ENCODE measurements around the gene CTDSP1.

The CTDSP1 gene, protein sequence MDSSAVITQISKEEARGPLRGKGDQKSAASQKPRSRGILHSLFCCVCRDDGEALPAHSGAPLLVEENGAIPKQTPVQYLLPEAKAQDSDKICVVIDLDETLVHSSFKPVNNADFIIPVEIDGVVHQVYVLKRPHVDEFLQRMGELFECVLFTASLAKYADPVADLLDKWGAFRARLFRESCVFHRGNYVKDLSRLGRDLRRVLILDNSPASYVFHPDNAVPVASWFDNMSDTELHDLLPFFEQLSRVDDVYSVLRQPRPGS

DNA sequence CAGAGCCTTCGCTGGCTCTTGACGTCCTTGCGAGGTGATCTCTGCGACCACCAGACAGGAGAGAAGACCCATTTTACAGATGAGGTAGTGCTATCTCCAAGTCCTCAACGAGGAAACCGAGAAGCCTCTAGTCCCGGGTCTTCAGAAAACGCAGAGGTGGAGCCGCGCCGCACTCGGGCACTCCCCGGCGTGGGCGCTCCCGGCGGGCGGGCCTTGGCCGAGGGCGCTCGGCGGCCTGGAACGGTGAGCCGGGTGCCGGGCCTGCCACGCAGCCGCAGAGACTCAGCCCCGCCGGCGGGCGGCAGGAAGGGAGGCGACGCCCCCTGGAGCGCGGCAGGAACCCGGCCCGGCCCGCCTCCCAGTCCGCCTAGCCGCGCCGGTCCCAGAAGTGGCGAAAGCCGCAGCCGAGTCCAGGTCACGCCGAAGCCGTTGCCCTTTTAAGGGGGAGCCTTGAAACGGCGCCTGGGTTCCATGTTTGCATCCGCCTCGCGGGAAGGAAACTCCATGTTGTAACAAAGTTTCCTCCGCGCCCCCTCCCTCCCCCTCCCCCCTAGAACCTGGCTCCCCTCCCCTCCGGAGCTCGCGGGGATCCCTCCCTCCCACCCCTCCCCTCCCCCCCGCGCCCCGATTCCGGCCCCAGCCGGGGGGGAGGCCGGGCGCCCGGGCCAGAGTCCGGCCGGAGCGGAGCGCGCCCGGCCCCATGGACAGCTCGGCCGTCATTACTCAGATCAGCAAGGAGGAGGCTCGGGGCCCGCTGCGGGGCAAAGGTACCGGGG, at the start of gene CTDSP1:
TSS of gene CTDSP1 (plus strand) at position 478 of the 776 bp plus-strand sequence. CDS start at position 701, 223 bp downstream.
- DNase-seq (ENCODE audit: low spot score): peak; percentile 96

DNA sequence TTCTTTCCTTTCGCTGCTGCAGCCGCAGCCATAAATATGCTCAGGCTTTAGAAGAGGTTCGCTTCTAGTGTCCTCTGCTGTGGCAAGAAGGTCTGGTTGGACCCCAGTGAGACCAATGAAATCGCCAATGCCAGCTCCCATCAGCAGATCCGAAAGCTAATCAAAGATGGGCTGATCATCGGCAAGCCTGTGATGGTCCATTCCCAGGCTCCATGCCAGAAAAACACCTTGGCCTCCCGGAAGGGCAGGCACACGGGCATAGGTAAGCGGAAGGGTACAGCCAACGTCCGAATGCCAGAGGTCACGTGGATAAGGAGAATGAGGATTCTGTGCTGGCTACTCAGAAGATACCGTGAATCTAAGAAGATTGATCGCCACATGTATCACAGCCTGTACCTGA, 45.6 kb upstream of the CTDSP1 start:
- no peak for DNase-seq (ENCODE audit: low spot score)

DNA sequence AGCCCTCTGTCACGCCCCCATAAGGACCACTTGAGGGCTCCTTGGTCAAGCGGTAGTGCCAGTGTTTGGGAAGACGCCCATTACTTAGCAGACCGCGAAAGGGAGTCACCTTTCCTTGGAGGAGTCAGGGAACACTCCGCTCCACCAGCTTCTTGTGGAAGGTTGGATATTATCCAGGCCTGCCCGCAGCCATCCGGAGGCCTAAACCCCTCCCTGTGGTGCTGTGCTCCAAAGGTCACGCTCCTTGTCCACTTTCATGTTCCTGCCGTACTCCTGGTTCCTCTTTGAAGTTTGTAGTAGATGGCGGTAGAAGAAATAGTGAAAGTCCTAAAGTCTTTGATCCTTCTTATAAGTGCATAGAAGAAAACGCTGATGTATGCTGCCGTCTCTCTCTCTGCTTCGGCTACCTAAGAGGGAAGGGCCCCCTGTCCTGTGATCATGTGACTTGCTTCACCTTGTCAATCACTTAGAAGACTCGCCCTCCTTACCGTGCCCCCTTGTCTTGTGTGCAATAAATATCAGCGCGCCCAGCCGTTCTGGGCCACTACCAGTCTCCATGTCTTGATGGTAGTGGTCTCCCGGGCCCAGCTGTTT, 44.7 kb upstream of the CTDSP1 start:
- no peak for DNase-seq (ENCODE audit: low spot score)

DNA sequence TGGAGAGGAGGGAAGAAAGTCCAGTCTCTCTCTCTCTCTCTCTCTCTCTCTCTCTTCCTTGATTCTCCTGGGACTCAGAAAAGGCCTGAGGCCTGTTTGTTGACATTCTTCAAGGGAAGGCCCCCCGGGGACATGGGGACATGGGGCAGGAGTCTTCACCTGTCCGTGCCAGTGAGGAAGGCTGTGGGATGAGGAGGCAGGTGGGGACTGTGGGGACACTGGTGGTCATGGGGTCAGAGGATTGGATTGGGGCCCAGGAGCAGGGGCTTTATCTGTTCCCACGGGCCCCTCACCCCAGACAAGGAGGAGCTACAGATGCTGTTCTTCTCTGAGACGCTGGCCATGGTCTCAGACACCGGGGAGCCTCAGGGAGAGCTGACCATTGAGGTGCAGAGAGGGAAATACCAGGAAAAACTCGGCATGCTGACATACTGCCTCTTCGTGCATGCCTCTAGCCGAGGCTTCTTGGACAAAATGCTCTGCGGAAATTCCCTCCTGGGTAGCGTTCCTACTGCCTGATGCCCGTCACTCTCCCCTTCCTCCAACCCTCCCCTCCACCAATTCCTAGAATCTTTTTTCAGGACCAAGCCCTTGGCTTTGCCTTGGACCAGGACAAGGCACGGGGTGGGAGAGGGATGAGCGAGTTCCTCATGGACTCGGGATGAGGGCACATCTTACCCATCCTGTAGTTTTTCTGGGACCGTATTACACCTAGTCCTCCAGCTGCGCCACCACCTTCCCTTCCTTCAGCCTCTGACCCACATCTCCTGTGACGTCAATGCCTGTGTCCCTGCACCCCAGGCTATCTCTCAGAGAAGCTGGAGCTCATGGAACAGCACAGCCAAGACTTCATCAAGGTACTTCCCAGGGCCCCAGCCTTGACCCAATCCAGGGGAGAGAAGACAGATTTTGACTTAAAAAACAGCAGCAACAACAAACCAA, 42.2 kb upstream of the CTDSP1 start:
- peak; percentile 14 for DNase-seq (ENCODE audit: low spot score)

DNA sequence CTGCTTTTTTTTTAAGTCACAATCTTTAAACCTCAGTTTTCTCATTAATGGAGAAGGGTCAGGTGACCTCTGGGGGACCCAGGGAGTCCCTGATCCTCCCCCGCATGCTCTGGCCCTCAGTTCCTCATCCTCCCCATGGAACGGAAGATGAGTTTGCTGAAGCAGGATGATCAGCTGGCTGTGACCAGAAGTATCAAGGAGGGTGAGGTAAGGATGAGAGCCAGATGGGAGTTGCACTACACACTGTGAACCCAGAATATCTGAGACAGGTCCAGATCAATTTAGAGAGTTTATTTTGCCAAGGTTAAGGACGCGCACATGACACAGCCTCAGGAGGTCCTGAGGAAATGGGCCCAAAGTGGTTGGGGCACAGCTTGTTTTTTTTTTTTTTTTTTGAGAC, 39.2 kb upstream of the CTDSP1 start:
- DNase-seq (ENCODE audit: low spot score): no peak

DNA sequence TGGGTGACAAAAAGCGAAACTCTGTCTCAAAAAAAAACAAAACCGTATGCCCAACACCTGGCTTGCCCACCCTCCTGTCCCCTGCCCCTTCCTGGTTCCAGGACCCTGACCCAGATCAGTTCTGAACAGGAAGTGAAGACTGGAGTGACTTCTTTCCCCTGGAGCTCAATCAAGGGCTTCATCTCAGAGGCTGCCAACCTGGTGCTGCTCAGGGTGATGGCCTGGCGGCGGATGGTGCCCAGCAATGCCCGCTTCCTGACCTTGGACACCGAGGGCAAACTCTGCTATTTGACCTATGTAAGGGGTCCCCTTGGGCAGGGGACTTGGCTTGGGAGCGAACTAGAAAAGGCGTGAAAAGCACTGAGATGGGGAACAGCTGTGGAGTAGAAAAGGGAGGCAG, 37.1 kb upstream of the CTDSP1 start:
- DNase-seq (ENCODE audit: low spot score): peak; percentile 2

DNA sequence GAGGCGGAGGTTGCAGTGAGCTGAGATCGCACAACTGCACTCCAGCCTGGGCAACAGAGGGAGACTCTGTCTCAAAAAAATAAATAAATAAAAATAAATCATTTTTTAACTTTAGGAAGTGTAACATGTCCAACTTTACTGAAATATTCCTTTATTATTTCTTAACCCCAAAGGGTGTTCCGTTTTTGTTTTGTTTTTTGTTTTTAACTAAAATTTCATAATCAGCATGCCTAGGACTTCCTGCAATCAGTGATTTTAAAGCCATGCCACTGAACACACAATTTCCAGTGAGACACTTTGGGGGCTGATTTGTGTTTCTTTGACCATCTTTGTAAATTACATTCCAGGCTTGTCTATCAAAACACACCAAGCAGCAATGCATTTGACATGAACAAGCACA, 35.9 kb upstream of the CTDSP1 start:
- no peak for DNase-seq (ENCODE audit: low spot score)

DNA sequence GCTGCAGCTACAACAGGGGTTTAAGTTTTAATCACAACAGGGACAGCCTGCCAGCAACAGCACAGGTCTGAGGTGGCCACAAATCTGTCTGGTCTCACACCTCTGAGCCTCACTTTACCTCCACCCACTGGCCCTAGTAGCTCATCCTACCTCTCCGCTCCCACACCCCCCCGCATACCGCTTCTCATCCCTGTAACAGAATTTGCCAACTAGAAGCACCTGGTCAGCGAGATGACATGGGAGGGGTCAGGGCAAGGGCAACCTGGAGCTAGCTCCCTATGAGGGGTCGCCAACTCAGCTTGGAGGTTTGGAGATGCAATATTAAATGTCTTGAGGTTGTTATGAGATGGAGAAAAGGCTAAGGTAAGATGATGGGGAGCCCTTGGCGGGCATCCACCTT, 35.5 kb upstream of the CTDSP1 start:
- DNase-seq (ENCODE audit: low spot score): peak; percentile 5

DNA sequence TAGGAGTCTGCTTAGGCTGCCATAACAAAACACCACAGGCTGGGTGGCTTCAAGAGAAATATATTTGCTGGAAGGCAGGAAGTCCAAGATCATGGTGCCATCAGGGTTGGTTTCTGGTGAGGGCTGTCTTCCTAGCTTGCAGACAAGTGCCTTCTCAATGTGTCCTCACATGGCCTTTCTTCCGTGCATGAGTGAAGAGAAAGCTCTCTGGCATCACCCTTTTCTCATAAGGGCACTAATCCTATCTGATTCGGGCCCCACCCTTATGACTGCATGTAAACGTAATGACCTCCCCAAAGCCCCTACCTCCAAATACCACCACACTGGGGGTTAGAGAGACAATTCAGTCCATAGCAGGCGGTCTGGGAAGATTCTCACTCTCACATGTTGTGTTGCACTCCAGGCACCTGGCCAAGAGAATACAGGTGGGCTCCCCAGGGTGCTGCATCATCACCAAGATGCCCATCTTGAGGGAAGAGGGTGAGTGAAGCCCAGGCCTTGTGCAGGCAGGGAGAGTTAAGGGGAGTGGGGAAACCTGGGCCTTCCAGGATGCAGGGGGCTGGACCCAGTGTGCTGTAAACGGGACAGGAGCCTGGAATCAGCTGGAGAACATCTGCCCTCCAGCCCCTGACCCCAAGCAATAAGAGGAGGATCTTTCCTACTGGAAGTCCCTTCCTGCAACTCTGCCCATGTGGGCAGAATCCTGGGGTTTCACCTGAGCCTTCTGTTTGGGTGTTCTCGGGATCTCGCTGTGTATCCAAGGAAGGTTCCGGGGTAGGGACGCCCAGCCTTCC, 32.9 kb upstream of the CTDSP1 start:
- peak; percentile 7 for DNase-seq (ENCODE audit: low spot score)

DNA sequence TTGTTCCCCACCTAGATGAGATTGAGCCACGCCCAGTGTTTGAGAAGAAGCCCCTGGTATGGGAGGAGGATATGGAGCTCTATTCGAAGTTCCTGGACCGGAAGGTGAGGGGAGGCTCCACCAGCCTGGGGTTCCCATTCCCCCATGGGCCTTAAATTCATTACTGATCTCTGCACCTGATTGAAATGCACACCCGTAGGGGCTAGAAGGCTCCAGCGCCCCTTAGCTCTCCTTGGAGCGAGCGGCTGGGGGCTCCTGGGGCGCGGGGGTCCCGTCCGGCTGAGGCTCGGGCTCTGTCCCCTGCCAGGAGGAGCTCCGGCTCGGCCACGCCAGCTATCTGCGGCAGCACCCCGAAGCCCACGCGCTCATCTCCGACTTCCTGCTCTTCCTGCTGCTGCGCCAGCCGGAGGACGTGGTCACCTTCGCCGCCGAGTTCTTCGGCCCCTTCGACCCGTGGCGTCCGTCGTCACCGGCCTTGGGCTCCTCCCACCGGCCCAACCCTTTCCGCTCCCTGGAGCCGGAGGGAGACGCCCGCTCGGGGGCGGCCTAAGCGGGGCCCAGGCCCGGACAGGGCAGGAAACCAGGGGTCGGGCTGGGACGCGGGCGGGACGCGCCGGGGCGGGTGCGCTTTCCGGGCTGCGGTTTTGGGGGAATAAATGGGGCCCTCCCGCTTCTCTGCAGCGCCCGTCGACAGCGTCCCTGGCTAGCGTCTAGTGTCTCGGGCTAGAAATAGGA, 32.1 kb upstream of the CTDSP1 start:
- peak; percentile 93 for DNase-seq (ENCODE audit: low spot score)

DNA sequence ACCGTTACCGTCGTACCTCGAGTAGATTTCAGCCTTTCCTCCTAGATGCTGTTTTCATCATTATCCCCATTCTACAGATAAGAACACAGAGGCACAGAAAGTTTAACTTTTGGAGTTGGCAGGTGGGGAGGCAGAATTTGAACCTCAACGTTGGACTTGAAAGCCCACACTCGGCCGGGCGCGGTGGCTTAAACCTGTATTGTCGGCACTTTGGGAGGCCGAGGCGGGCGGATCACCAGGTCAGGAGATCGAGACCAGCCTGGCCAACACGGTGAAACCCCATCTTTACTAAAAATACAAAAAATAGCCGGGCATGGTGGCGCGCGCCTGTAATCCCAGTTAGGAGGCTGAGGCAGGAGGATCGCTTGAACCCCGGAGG, 31.5 kb upstream of the CTDSP1 start:
- DNase-seq (ENCODE audit: low spot score): no peak

DNA sequence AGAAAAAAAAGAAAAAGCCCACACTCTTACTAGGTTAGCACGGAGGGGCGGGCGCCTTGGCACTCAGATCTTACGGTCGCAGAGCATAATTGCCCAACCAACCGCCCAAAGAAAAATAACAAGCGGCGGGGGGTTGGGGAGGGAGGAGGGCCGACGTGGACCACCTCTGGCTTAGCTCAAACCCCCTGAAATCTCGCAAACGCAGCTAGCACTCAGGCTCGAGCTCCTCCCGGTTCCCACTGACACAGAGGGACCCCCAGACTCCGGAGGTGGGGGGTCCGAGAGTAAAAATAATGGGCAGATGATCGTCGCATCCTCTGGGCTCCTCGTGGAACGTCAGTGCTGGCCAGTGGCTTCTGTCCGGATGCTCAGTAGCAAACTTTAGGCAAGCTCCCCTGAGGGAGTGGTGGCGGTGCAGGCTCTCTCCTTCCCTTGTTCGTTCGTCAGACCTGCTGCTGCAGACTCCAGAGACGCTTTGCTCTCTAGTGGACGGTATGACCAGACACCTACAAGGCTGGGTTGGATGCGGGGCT, 31.0 kb upstream of the CTDSP1 start:
- peak; percentile 43 for DNase-seq (ENCODE audit: low spot score)

DNA sequence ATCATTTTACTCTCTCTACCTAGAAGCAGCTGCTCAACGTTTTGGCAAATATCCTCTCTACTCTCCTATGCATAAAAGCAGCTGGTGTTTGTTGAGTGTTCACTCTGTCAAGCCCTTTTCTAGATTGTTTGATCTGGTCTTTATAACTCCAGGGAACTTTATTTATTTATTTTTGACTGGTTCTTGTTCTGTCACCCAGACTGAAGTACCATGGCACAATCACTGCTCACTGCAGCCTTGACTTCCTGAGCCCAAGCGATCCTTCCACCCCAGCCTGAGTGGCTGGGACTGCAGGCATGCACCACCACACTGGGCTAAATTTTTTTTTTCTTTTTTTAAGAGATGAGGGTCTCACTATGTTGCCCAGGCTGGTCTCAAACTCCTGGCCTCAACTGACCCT, 30.3 kb upstream of the CTDSP1 start:
- DNase-seq (ENCODE audit: low spot score): no peak

DNA sequence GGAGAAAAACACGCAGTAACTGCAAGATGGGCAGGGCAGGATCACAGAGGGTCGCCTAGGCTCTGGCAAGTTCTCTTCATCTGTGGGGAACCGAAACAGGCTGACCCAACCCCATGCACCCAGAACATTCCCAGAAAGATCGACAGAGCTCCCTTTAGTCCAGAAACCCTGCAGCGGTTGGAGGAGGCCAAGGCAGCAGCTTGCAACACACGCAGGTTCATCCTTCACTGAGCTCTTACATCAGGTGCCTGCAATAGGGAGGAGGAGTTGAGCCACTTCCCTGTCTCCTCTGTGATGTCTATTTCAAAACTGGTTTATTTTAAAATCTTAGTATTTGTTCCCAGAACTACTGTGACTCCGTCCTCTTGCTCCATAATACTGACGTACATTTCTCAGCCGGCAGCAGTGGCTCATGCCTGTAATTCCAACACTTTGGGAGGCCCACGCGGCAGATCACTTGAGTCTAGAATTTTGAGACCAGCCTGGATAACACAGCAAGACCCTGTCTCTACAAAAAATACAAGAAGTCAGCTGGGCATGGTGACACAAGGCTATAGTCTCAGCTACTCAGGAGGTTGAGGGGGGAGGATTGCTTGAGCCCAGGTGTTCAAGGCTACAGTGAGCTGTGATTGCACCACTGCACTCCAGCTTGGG, 29.1 kb upstream of the CTDSP1 start:
- peak; percentile 35 for DNase-seq (ENCODE audit: low spot score)

DNA sequence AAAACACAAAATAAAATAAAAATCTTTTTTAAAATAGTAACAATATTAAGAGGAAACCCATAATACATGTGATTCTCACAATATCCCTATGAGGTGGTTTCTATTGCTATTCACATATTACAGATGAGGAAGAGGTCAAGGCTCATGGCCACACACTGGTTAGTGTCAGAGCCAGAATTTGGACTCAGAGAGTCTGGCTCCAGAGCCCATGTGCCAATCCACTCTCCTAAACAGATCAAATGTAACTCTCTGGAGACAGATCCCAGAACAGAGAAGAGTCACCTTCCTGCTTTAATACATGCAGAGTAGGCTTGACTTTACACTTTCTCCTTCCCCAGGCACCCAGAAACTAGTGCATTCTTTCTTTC, 27.7 kb upstream of the CTDSP1 start:
- DNase-seq (ENCODE audit: low spot score): no peak

DNA sequence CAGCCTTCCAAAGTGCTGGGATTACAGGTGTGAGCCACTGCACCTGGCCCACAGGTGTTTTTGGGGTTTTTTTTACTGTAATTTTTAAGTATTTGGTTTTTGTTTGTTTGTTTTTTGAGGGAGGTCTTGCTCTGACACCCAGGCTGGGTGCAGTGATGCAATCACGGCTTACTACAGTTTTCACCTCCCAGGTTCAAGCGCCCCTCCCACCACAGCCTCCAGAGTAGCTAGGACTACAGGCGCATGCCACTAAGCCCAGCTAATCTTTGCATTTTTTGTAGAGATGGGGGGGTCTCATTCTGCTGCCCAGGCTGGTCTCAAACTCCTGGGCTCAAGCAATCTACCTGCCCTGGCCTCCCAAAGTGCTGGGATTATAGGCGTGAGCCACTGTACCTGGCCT, 24.9 kb upstream of the CTDSP1 start:
- no peak for DNase-seq (ENCODE audit: low spot score)

DNA sequence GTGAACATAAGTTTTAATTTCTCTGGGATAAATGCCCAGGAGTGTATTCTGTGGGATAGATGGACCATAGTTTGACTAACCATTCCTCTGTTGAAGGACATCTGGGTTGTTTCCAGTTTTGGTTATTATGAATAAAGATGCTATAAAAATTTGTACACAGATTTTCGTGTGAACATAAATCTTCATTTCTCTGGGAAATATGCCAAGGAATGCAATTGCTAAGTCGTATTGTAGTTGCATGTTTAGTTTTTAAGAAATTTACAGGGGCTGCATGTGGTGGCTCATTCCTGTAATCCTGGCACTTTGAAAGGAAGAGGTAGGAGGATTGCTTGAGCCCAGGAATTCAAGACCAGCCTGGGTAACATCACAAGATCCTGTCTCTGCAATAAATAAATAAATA, 24.5 kb upstream of the CTDSP1 start:
- DNase-seq (ENCODE audit: low spot score): peak; percentile 18

DNA sequence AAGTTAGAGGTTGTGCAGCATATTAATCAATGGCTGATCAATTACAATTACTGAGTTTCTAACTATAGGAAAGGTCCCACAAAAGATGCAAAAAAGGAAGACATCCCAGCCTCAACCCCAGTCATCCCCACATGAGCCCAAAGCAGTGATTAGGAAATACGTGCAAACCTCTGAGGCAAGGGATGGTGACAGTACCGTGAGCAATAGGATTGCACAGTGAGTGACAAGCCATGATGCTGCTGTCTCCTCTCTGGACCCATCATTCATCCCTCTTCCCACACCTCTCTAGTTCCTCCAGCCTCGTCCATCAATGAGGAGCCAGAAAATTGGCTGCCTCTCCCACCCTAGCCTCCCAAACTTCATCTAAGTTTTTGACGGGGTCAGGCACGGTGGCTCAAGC, 21.6 kb upstream of the CTDSP1 start:
- DNase-seq (ENCODE audit: low spot score): no peak

DNA sequence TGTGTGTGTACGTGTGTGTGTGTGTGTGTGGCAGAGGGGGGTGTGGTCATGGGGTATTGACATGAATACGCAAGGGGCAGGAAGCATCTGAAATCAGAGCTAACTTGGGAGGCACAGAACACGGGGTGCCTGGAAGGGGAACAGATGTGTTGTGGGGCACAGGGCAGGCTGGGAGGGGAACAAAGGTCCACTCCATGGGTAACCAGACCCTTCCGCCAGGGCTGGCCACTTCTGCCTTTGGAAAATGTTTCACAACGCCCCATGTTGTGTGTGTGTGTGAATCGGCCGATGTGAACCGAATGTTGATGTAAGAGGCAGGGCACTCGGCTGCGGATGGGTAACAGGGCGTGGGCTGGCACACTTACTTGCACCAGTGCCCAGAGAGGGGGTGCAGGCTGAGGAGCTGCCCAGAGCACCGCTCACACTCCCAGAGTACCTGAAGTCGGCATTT, 17.7 kb upstream of the CTDSP1 start, which contains the start of gene SLC11A1:
TSS of gene SLC11A1 (plus strand) at position 358 of the 451 bp plus-strand sequence. CDS start 96 bp downstream, outside the sequence.
- no peak for DNase-seq (ENCODE audit: low spot score)

DNA sequence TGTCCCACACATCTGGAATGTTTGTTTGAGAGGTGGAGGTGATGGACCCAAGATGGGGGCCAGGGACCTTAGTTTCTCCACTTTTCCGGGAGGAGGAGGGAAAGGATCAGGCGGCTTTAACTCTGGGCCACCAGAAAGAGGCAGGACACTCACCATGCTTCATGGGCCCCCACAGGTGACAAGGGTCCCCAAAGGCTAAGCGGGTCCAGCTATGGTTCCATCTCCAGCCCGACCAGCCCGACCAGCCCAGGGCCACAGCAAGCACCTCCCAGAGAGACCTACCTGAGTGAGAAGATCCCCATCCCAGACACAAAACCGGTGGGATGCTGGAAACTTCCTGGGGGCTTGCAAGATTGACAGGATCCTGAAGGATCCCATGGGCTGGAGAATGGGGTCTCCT, 16.9 kb upstream of the CTDSP1 start:
- DNase-seq (ENCODE audit: low spot score): no peak

Measured in AG20443 (cell line).